Breast epithelium (tissue), 4 donors: ENCODE results near the gene CLN6. TPM values are rescaled to one million over a fixed set of nuclear protein-coding genes. Genes with fewer than 3 reads are reported as not detected.

Experiments
- DNase-seq, 2 donors: peaks; one replicate each; pipeline ENCODE4 v3.0.0-alpha.2; 2019; ENCODE audit warnings: low spot score in 2 of 2
- H3K27ac ChIP-seq, 2 donors: fragments of 200-600 bp; sonication (generic) in 1 of 2; one replicate each; pipeline ENCODE4 v1.5.1; 2016 to 2019; ENCODE audit warnings: mild to moderate bottlenecking in 1 of 2
- H3K27me3 ChIP-seq, 2 donors: fragments of 200-600 bp; sonication (generic) in 1 of 2; one replicate each; pipeline versions ENCODE4 v1.5.1 to v1.6.0; 2017 to 2019; ENCODE audit warnings: control low read depth in 1 of 2, mild to moderate bottlenecking in 1 of 2
- H3K36me3 ChIP-seq: fragments of 200-600 bp; one replicate; pipeline ENCODE4 v1.5.1; 2019
- H3K4me1 ChIP-seq, 2 donors: fragments of 200-600 bp; sonication (generic); one replicate each; pipeline ENCODE4 v1.5.1; 2016 to 2019; ENCODE audit warnings: control low read depth in 1 of 2
- H3K4me3 ChIP-seq, 3 donors: fragments of 200-600 bp; sonication (generic); 1 replicate in 2 of 3; 2 replicates in 1 of 3; pipeline ENCODE4 v1.5.1; 2016 to 2019; ENCODE audit warnings: mild to moderate bottlenecking in 3 of 3, moderate library complexity in 2 of 3
- H3K9me3 ChIP-seq, 2 donors: fragments of 200-600 bp; sonication (generic) in 1 of 2; one replicate each; pipeline ENCODE4 v1.5.1; 2016 to 2019; ENCODE audit warnings: control low read depth in 1 of 2
- CTCF ChIP-seq, 3 donors: fragments of 450-650 bp; IDR thresholded peaks; one replicate each; pipeline ENCODE4 v1.5.1; 2016 to 2017; ENCODE audit warnings: antibody characterized with exemption in 3 of 3, mild to moderate bottlenecking in 3 of 3, moderate library complexity in 3 of 3
- POLR2A ChIP-seq: fragments of 450-650 bp; IDR thresholded peaks from one replicate; pipeline ENCODE4 v1.6.1; 2016; ENCODE audit warnings: antibody characterized with exemption, mild to moderate bottlenecking, moderate library complexity
- POLR2AphosphoS5 ChIP-seq, 3 donors: sonication (generic); formaldehyde crosslinking; IDR thresholded peaks; one replicate each; pipeline ENCODE4 v1.6.1; 2017; ENCODE audit warnings: antibody characterized with exemption in 3 of 3
- intact Hi-C: fragments of 100-400 bp; cut with DNase I; formaldehyde crosslinking; loops from one replicate; pipeline ENCODE4 v1.15.1; 2023; ENCODE audit warnings: low total_unique reads
- total RNA-seq, 3 donors: library from RNA; depleted of rRNA; stranded (reverse); fragments of >200 nt; gene quantifications; one replicate each; pipeline ENCODE4 v1.1.0, GENCODE V29; 2016

CLN6 gene
- total RNA-seq, 3 donors from 2014 or later: 16.5 to 23.1 (median 18.4) TPM

- H3K9me3 ChIP-seq: no peaks in the 10 kb centered on the region
- no peak overlapping the region for H3K4me3 ChIP-seq
- intact Hi-C loops: no loop called here
- H3K36me3 ChIP-seq: no peaks in the 10 kb centered on the region
- H3K4me1 ChIP-seq: peaks cover 0 to 10% of the 10 kb centered on the region in 2 donors
- no peak for TF ChIP-seq POLR2A
- TF ChIP-seq CTCF (IDR thresholded peaks at IDR 0.05): no peak
- TF ChIP-seq POLR2AphosphoS5 (IDR thresholded peaks at IDR 0.05): no peak
- H3K27ac ChIP-seq: no peak overlapping the region
- no peak for DNase-seq
- H3K27me3 ChIP-seq: no peaks in the 10 kb centered on the region
Measured at GRCh38 chr15:68207176-68207935, 22.2 kb downstream of the CLN6 start.

DNA sequence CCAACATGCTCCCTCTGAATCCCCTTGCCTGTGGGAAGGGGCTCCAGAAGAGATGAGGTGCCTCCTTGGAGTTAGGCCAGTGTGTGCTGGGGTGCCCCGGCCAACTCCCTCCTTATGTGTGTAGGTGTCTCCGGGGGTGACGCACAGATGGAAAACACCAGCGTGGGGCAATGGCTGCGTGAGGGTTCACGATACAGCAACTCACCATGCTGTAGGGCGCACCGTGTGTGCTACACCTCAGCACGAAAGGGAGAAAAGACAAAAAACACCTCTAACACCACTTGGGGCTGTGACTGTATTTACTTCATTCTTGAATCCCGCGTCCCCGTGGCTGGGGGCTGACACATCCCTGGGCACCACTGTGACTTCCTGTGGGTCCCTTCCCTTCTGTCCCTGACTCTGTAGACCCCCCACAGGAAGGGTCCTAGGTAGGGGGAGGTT is 22.8 kb downstream of the CLN6 start:
- TF ChIP-seq CTCF (IDR thresholded peaks at IDR 0.05) (no peak), POLR2A (no peak), POLR2AphosphoS5 (IDR thresholded peaks at IDR 0.05) (no peak)
- Histone ChIP-seq H3K4me1 (peaks cover 0 to 10% of the 10 kb centered on the region in 2 donors), H3K36me3 (no peaks in the 10 kb centered on the region), H3K9me3 (no peaks in the 10 kb centered on the region), H3K27me3 (no peaks in the 10 kb centered on the region), H3K4me3 (no peak overlapping the region), H3K27ac (no peak overlapping the region)
- intact Hi-C loops: no loop called here
- DNase-seq: no peak

DNA sequence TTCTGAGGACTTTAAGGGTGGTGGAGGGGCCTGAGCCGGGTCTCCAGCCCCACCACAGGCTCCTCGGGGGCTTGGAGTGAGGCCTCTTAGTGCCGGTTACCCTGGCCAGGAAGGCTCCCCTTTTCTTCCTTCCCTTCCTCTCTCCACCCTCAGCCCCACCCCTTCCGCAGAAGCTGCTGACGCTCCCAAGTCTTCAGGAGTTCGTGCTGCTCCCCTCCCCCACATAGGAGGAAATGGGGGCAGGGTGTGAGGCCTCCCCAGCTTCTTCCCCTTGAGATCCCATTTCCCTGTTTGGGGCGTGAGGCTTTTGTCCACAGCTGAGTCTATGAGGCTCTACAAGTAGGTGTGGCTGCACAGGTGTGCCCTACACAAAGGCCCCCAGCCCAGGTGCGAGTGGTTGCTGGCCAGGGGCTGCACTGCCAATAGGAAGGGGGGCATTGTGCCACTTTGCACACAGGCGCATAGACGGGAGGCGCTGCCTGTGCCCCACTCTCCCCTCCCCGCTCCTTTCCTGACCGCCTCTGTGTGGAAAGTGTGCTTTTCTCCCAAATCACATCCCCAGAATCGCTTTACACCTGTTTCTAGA is 23.5 kb downstream of the CLN6 start:
- DNase-seq: no peak
- Histone ChIP-seq H3K4me1 (peaks cover 0 to 10% of the 10 kb centered on the region in 2 donors), H3K27ac (peak overlapping the region; percentile 50 to 64), H3K9me3 (no peaks in the 10 kb centered on the region), H3K27me3 (no peaks in the 10 kb centered on the region), H3K4me3 (peak overlapping the region in 2 of 3 donors; percentile 19 to 39), H3K36me3 (no peaks in the 10 kb centered on the region)
- intact Hi-C loops: no loop called here
- TF ChIP-seq CTCF (IDR thresholded peaks at IDR 0.05) (no peak), POLR2A (no peak), POLR2AphosphoS5 (IDR thresholded peaks at IDR 0.05) (no peak)

DNA sequence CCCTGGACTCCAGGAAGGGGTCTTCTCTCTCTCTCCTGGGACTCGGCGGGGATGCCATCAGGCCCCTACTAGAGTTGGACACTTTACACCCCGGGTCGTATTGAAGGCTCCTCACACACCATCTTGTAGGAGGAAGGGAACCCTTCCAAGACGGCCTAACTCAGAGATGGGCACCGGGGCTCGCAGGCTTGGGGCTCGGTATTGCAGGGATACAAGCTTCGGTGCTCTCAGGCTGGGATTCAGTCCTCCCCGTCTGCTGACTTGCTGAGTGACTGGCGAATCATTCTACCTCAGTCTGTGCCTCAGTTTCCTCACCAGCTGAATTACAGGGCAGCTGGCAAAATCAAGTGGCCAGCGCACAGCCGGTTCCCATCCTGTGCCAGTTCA is 24.0 kb downstream of the CLN6 start:
- H3K4me3 ChIP-seq: peak overlapping the region in 2 of 3 donors; percentile 19 to 39
- H3K27me3 ChIP-seq: no peaks in the 10 kb centered on the region
- peaks cover 0 to 10% of the 10 kb centered on the region in 2 donors for H3K4me1 ChIP-seq
- intact Hi-C loops: no loop called here
- no peaks in the 10 kb centered on the region for H3K9me3 ChIP-seq
- TF ChIP-seq POLR2AphosphoS5 (IDR thresholded peaks at IDR 0.05): no peak
- no peak for TF ChIP-seq POLR2A
- TF ChIP-seq CTCF (IDR thresholded peaks at IDR 0.05): no peak
- peak overlapping the region; percentile 50 to 64 for H3K27ac ChIP-seq
- no peak for DNase-seq
- no peaks in the 10 kb centered on the region for H3K36me3 ChIP-seq
